Erythroblast (primary cell): ENCODE data around the gene KRTAP5-5.

ENCODE experiments used
- GATA1 ChIP-seq: IDR thresholded peaks from 2 replicates; pipeline ENCODE4 v1.6.1; 2011; ENCODE audit warnings: low read depth, mild to moderate bottlenecking, control low read depth, low read length, moderate library complexity
- POLR2A ChIP-seq: IDR thresholded peaks from 2 replicates; pipeline ENCODE4 v1.6.1; 2011; ENCODE audit warnings: mild to moderate bottlenecking, low read length

GRCh38 chr11:1652771-1653540 lies 23.4 kb downstream of the KRTAP5-5 start:
- no peak for TF ChIP-seq POLR2A
- TF ChIP-seq GATA1, result no peak
